Transverse colon (tissue), 4 donors: ENCODE data around the gene CFI. TPM values are rescaled to one million over a fixed set of nuclear protein-coding genes. Genes with fewer than 3 reads are reported as not detected.

Experiments used
- DNase-seq: peaks from one replicate; pipeline ENCODE4 v3.0.0-alpha.2; 2019
- H3K27ac ChIP-seq, 4 donors: fragments of 200-600 bp; sonication (generic); 2 replicates each; pipeline ENCODE4 v1.5.1; 2016 to 2018; ENCODE audit warnings: inconsistent platforms in 4 of 4
- H3K27me3 ChIP-seq: fragments of 200-600 bp; sonication (generic); 2 replicates; pipeline ENCODE4 v1.5.1; 2017; ENCODE audit warnings: inconsistent platforms
- H3K36me3 ChIP-seq, 4 donors: fragments of 200-600 bp; sonication (generic); 2 replicates each; pipeline ENCODE4 v1.5.1; 2017 to 2019; ENCODE audit warnings: inconsistent platforms in 4 of 4
- H3K4me1 ChIP-seq, 4 donors: fragments of 200-600 bp; sonication (generic); 2 replicates each; pipeline ENCODE4 v1.5.1; 2017 to 2020; ENCODE audit warnings: inconsistent platforms in 4 of 4
- H3K4me3 ChIP-seq, 4 donors: fragments of 200-600 bp; sonication (generic); 1 replicate in 1 of 4; 2 replicates in 3 of 4; pipeline versions ENCODE4 v1.5.1 to v1.6.1; 2017 to 2019; ENCODE audit warnings: inconsistent platforms in 4 of 4
- H3K9me3 ChIP-seq, 2 donors: fragments of 200-600 bp; sonication (generic); 2 replicates each; pipeline ENCODE4 v1.5.1; 2017 to 2019; ENCODE audit warnings: inconsistent platforms in 2 of 2
- CTCF ChIP-seq, 5 experiments: fragments of 200-600 bp in 3 of 5; fragments of 450-650 bp in 2 of 5; sonication (generic) in 3 of 5; IDR thresholded peaks; 1 replicate in 2 of 5; 2 replicates in 3 of 5; pipeline ENCODE4 v1.5.1; 2016 to 2017; ENCODE audit warnings: antibody characterized with exemption in 5 of 5, inconsistent platforms in 3 of 5, mild to moderate bottlenecking in 2 of 5, moderate library complexity in 1 of 5
- POLR2AphosphoS5 ChIP-seq, 3 donors: sonication (generic); formaldehyde crosslinking; IDR thresholded peaks; one replicate each; pipeline ENCODE4 v1.6.1; 2016; ENCODE audit warnings: antibody characterized with exemption in 3 of 3
- WGBS, 2 donors: methylation state at CpG; one replicate each; pipeline ENCODE4 v1.1.5; 2018; ENCODE audit warnings: low coverage in 1 of 2; 5-methylcytosine and 5-hydroxymethylcytosine counted together
- in situ Hi-C, 4 donors: fragments of 200-750 bp; cut with MboI; loops; one replicate each; pipeline versions ENCODE4 v1.15.0 to v1.15.1; 2017; ENCODE audit warnings: low sequenced_read_pairs in 3 of 4, low pct_ligation_motif_present in 1 of 4, low pct_unique_long_range_greater_than_20kb in 1 of 4
- intact Hi-C: fragments of 100-400 bp; cut with DNase I; formaldehyde crosslinking; loops from one replicate; pipeline ENCODE4 v1.15.1; 2023; ENCODE audit warnings: low total_unique reads
- total RNA-seq, 4 donors: library from RNA; depleted of rRNA; stranded (reverse); fragments of >200 nt; gene quantifications; one replicate each; pipeline ENCODE4 v1.1.0, GENCODE V29; 2016

The CFI gene
- total RNA-seq, 4 donors from 2014 or later: 1.9 to 5.6 (median 4.1) TPM; not detected in 1

- peaks cover 0 to 50% (median 27%) of the 10 kb centered on the region in 4 donors for H3K36me3 ChIP-seq
- DNase-seq: no peak
- no peak overlapping the region for H3K27ac ChIP-seq
- WGBS, 2 donors: 75 to 100% methylated on average over 1 of the region's 1 CpG
- no peak for TF ChIP-seq POLR2AphosphoS5 (IDR thresholded peaks at IDR 0.05)
- TF ChIP-seq CTCF (IDR thresholded peaks at IDR 0.05): no peak
- H3K4me1 ChIP-seq: no peaks in the 10 kb centered on the region
- intact Hi-C loops: no loop called here
- H3K4me3 ChIP-seq: no peak overlapping the region
- H3K9me3 ChIP-seq: no peaks in the 10 kb centered on the region
- H3K27me3 ChIP-seq: no peaks in the 10 kb centered on the region
- in situ Hi-C loops: no loop called here
Observed at GRCh38 chr4:109691411-109691920, 110.3 kb downstream of the CFI start.

Other genes with a start within 250 kb of the CFI start
- 10 to 100 TPM in 2 of 4 donors, 1 to 10 TPM in 2; 4.6 to 15.7 (median 8.8) TPM for gene MCUB, start 241.8 kb downstream of the CFI start, total RNA-seq
- gene CASP6, start 98.6 kb downstream of the CFI start, total RNA-seq: 10 to 100 TPM; 34.4 to 87.7 (median 58.9) TPM
- gene PLA2G12A, start 71.9 kb downstream of the CFI start, total RNA-seq: 10 to 100 TPM; 17.3 to 42.6 (median 29.7) TPM
- 1 to 10 TPM in 3 of 4 donors, not detected in 1; 1.9 to 8.3 (median 5.3) TPM for gene GAR1, start 13.8 kb upstream of the CFI start, total RNA-seq
- gene RRH, start 26.0 kb upstream of the CFI start, total RNA-seq: not detected
- under 1 TPM in 2 of 4 donors, not detected in 2; 0.14 to 0.16 TPM for gene LRIT3, start 46.1 kb upstream of the CFI start, total RNA-seq
- gene EGF, start 110.9 kb upstream of the CFI start, total RNA-seq: 1 to 10 TPM in 2 of 4 donors, under 1 TPM in 2; 0.79 to 3.1 (median 1.1) TPM